ENCODE measurements around the gene KCNV2.

KCNV2 gene

DNA sequence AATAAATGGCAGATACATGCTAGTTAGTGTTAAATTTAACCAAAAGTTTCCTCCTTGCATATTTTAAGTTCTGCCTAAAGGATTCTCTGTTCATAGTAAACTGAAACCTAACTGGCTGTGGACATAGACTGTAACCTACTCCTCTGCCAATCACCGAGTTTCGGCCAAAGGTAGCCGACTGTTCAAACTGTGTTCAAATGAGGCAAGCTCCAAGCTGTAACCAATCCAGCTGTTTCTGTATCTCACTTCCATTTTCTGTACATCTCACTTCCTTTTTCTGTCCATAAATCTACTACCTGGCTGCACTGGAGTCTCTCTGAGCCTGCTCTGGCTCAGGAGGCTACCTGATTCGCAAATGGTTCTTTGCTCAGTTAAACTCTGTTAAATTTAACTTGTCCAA, 44.1 kb downstream of the KCNV2 start:
- no peak for DNase-seq

DNA sequence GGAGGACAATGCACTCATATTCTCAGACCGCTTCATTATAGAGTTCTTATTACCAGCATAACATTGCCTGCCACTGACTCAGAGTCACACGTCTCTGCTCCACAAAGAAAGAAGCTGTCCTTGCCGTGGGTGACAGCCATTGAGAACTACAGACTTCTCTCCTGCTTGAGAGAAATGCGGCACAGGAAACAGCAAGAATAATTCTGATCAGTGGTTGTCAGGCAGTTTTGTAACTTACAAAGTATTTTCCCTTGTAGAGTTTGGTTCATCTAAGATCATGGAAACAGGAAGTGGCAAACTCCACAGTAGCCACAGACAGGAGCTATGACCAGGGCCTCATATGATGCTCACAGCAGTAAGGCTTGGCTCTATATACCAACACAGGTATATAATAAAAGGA, 47.0 kb downstream of the KCNV2 start:
- no peak for DNase-seq

GRCh38 chr9:2765250-2765880, 48.1 kb downstream of the KCNV2 start:
- DNase-seq = peak; percentile 76

DNA sequence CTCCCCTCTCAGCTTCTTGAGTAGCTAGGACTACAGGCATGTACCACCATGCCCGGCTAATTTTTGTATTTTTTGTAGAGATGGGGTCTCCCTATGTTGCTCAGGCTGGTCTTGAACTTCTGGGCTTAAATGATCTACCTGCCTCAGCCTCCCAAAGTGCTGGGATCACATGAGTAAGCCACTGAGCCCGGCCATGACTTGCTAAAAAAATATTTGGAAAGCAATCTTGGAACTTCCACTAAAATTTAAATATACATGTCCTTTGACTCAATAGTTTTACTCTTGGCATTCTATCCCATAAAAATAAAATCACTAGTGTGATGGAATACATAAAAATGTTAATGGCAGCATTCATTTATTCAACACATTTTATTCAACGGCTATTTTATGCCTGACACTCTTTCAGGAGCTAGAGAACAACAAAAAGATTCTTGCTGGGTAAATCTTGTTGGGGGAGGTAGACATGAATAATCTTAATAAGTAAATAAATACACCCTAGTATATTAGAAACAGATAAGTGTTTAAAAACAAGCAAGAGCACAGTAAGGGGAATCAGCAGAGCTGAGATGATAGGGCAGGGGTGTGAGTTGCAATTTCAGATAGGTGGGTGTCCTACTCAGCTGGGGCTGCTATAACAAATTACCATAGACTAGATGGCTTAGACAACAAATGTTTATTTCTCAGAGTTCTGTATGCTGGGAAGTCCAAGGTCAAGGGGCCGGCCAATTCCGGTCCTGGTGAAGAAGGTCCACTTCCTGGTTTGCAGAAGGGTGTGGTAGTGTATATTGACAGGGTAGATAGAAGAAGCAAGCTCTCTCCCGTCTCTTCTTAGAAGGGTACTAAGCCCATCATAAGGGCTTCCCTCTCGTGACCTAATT, 50.7 kb downstream of the KCNV2 start:
- DNase-seq = no peak

DNA sequence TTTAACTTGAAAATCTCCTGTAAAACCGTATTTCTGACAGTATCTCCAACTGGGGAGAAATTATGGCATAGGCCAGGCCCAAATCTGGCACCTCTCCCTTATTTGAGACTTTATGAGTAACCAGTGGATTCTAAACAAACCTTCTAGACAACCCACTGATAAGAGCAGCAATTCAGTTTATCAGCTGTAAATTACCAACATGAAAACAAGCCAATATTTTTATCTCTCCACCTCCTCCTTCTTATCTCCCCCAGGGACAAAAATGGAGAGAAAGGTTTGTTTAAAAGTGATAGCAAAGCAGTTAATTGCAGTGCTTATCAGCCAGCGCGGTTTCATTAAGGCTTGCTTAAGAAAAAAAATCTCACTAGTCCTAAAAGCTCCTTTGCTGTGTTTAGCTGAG, 53.8 kb downstream of the KCNV2 start:
- DNase-seq = no peak

- no peak for DNase-seq
Observed at GRCh38 chr9:2771661-2772060, 54.4 kb downstream of the KCNV2 start.

DNA sequence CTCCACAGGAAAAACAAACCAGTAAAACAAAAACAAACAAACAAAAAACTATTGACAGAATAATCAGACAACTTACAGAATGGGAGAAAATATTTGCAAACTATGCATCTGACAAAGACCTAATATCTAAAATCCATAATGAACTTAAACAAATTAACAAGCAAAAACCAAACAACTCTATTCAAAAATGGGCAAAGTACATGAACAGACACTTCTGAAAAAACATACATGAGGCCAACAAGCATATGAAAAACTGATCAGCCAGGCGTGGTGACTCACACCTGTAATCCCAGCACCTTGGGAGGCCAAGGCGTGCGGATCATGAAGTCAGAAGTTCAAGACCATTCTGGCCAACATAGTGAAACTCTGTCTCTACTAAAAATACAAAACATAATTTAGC, 60.1 kb downstream of the KCNV2 start:
- no peak for DNase-seq

- DNase-seq = no peak
Observed at GRCh38 chr9:2778816-2779215, 61.5 kb downstream of the KCNV2 start.
